LoVo (cell line): ENCODE measurements around the gene DUOXA1.
"Not testable (repeated sequence)": the region's sequence is repeated elsewhere in the genome, so short reads cannot be mapped to it uniquely, and the experiment has no call there.

Experiments used
- DNase-seq: peaks from one replicate; pipeline ENCODE4 v3.0.0-alpha.2; 2016; ENCODE audit warnings: low spot score

The DUOXA1 gene

DNA sequence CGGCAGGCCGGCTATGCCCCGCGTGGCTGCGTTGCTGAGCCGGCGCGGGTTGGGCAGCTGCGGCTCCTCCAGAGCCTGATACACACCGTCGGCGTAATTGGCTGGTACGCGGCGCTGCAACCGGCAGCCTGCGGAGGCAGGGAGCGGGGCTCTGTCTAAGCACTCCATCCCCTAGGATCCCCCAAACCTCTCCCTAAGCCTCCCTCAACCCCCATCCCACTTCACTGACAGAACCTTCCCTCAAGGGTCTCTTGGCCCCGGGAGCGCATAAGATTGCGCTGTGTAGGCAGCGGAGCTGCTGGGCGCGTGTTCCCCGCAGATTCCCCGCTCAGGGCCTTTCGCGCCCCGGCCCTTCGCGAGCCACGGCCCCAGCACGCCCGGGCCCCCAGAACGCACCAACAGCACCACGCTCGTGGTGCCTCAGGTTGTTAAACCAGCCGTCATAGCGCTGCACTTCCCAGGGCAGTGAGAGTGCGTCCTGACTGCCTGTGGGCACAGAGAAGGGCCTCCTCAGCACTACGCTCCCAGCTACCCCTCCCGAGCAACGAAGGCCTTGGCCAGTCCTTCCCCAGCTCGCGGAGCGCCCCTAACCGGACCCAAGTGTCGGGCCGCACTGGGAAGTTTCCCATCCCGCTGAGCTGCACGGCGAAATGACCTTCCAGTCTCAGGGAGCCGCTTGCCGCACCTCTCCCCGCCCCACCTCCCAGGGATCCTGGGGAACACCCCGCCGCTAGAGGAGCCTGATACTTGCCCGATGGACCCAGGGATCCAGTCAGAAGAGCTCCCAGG is 16.9 kb downstream of the DUOXA1 start:
- no peak for DNase-seq

- DNase-seq = no peak
Observed at GRCh38 chr15:45112143-45112590, 17.5 kb downstream of the DUOXA1 start.

- no peak for DNase-seq
Observed at GRCh38 chr15:45111390-45112142, 18.1 kb downstream of the DUOXA1 start.

DNA sequence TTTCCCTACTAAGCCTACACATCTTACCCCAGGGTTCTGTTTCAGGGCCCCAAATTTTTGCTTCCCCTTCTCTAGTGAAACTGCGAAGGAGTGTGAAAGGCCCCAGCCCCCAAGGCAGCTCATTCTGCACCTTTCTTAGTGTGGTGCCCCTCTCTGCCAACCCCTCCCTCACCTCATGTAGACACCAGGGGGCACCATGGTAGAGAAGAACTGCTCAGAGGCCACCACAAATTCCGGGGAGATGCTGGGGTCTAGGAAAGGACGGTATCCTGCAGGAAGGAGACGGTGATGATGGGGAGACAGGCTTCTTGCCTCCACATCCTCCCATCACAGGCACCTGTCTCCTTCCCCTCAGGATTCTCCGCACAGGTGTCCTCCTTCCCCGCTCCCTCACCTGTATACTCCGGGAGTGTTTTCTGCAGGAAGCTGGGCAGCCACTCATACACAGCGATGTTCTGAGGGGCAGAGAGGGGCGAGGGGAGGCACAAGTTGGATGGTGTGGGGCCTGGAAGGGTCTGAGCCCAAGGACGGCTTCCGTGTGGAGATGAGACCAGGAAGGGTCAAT is 19.3 kb downstream of the DUOXA1 start:
- no peak for DNase-seq

DNA sequence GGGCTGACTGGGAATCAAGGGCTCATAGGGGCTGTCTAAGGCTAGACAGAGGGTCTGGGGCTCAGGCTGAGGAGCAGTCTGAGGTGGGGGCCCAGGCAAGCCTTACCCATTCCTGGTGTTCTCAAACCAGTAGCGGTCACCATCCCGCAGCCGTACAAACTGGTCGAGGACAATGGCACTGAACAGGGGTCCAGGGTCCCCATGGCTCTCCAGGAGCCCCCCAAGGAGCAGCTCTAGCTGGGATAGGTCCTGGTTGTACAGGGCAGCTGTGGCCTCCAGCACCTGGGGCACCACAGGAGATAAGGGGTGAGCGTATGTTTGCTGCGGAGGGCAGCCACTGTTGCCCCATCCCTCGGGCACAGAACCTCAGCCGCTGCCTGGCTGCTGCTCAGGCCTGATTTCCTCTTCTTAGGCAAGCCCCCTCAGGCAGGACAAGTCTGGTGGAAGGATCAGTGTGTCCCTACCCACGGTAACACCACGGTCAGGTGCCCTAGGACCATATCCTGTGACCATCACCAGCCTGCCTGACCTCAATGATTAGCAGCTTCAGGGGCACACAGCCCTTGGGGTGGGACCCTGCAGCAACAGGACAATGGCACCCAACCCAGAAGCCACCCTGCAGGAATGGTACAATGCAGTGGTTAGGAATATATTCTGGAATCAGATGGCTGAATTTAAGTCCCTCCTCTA is 21.6 kb downstream of the DUOXA1 start:
- no peak for DNase-seq

DNA sequence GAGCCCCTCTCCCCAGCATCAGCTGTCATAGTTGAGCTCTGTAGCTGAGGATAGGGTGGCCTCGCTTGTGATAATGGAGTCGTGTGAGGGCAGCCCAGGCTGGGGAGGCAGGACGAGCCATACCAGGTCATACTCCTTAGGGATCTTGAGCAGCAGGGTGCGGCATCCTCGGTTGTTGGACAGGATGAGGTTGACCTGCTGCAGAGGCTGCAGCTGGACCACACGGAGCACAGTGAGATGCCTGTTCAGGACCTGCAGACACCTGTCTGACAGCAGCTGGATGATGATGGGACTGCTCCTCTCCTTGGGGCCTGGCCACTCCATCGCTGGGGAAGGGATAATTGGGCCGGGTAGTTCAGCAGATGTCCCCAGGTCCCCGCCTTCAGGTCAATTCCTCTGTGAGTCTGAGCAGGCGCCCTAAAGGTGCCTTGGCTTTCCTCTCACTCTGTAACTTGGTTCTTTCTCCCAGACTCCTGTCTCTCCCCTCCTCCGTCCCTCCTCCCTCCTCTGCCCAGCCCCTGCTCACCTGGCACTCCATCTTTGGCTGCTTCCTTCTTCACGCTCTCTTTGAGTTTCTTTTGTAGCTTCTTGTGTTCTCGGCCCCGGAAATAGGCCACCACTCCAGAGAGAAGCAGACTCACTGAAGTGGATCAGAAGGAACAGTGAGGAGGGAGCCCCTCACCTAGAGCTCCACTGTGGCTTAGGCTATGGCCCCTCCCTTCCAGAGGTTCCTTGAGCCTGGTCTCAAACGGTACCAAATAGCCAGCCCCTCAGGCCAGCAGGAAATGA is 23.5 kb downstream of the DUOXA1 start:
- no peak for DNase-seq

DNA sequence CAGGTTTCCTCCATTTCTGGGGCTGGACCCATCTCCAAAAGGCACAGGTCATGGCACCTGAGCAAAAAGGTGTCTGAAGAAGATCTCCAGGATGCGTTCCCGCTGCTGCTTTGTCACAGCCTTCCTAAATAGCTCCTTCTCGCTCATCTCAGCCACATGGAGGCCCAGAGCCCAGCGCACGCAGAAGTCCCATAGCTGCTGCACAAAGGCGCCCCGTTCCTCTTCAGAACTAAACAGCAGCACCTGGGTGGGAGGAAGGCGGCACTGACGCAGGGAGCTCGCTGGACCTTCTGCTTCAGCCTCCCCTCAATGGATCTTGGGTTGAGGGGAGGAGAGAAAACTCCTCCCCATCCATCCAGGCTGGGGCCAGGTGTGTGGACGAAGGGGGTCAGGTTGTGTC is 24.1 kb downstream of the DUOXA1 start:
- DNase-seq = no peak

GRCh38 chr15:45104170-45104569 is 25.5 kb downstream of the DUOXA1 start:
- not testable (repeated sequence) for DNase-seq

- no peak for DNase-seq
Observed at GRCh38 chr15:45102226-45102625, 27.5 kb downstream of the DUOXA1 start.

DNA sequence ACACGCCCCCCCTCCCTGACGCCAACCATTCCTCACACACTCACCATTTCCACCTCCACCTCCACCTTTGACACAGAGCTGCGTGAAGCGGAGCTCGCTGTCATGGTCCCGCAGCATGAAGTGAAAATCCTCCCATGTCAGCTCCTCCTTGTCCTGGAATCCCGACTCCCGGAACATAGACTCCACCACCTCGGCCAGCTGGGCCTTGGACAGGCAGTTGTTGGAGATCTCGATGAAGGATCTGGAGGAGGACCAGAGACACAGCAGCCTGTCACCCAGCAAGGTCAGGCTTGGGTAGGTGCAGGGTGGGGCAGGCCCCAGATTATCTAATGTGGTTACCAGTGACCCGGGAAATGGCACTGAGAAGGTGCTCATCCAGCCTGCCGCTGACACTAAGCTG is 27.9 kb downstream of the DUOXA1 start:
- no peak for DNase-seq

- no peak for DNase-seq
Observed at GRCh38 chr15:45100884-45101625, 28.6 kb downstream of the DUOXA1 start.

DNA sequence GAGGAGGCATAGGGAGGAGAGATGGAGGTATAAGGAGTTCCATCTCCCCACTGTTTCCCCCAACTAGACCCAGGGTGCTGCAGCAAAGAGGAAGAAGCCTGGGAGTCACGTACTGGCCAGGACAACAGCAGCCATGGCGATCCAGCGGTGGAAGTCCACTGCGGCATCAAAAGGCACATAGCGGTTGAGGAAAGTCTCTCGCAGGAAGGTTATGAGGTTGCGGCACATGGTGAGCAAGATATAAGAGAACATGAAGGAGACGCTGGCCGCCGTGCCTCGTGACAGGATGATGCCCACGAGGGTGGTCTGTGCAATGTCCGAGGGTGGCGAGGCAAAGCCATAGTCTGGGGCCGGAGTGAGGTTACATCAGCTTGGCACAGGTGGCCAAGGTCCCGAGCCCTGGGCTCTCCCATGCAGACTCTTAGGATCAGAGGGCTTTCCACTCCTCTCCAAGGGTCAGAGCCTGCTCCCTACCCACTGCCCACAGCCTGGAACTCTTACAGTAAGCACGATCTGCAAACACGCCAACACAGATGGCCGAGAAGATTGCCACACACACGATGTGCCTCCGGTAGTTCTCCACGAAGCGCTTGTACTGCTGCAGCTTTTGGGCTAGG is 30.0 kb downstream of the DUOXA1 start:
- no peak for DNase-seq

- DNase-seq = no peak
Observed at GRCh38 chr15:45097466-45097865, 32.2 kb downstream of the DUOXA1 start.

DNA sequence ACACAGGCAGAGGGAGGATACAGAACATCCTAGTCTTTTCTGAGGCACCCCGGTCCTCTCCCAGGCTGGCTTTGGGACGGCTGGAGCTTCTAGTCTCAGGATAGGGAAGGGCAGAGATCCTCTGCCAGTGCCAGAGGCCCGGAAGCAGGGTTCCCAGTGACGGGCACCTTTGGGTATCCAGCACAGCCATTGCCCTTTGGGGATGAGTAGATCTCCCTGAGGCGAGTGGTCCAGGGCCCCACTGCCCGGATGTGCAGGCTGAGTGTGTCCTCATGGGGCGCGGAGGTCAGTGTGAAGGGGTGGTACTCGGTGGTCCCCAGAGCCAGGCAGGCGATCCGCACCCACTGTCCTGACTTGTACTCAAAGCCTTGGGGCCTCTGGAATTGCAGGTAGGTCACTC is 34.0 kb downstream of the DUOXA1 start:
- no peak for DNase-seq

GRCh38 chr15:45094358-45094730 is 35.3 kb downstream of the DUOXA1 start:
- DNase-seq = no peak

GRCh38 chr15:45093622-45094357 is 35.9 kb downstream of the DUOXA1 start:
- no peak for DNase-seq

GRCh38 chr15:45093013-45093412 is 36.7 kb downstream of the DUOXA1 start:
- DNase-seq = no peak

GRCh38 chr15:45091576-45091975 is 38.1 kb downstream of the DUOXA1 start:
- DNase-seq = no peak

DNA sequence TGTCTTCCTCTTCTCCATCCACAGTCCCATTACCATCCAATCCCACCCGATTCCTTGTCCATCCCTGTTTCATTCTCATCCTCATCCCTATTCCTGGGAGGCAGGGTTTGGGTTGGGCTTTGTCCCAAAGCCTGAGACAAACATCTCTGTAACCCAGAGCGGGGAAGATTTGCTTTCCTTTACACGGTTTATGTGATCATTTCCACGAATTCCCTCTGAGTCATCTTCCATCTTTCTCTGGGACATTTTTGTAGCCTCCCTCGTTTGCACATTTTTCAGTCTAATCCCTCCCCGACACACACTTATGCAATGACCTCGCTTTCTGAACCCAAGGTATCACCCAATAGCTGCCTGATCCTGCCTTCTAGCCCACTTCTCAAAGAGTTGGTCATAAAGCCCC is 38.5 kb downstream of the DUOXA1 start:
- no peak for DNase-seq
